Esophagus muscularis mucosa (tissue), 4 donors: Measurements from ENCODE around the gene CYBA. TPM values are rescaled to one million over a fixed set of nuclear protein-coding genes. Genes with fewer than 3 reads are reported as not detected.

Experiments
- DNase-seq: peaks from one replicate; pipeline ENCODE4 v3.0.0-alpha.2; 2017; ENCODE audit errors: extremely low spot score
- H3K27ac ChIP-seq, 4 donors: fragments of 200-600 bp; sonication (generic); replicated peaks in 1 of 4; 1 replicate in 3 of 4; 2 replicates in 1 of 4; pipeline ENCODE4 v1.5.1; 2016 to 2019; ENCODE audit warnings: mild to moderate bottlenecking in 1 of 4
- H3K27me3 ChIP-seq, 4 donors: fragments of 200-600 bp; sonication (generic); one replicate each; pipeline versions ENCODE4 v1.5.1 to v1.6.0; 2016 to 2019
- H3K36me3 ChIP-seq, 4 donors: fragments of 200-600 bp; sonication (generic); one replicate each; pipeline ENCODE4 v1.5.1; 2016 to 2019
- H3K4me1 ChIP-seq, 4 donors: fragments of 200-600 bp; sonication (generic); one replicate each; pipeline ENCODE4 v1.5.1; 2016 to 2019
- H3K4me3 ChIP-seq, 4 donors: fragments of 200-600 bp; sonication (generic); 1 replicate in 2 of 4; 2 replicates in 2 of 4; pipeline ENCODE4 v1.5.1; 2016 to 2019; ENCODE audit warnings: mild to moderate bottlenecking in 4 of 4, moderate library complexity in 1 of 4
- H3K9me3 ChIP-seq, 4 donors: fragments of 200-600 bp; sonication (generic); 1 replicate in 3 of 4; 2 replicates in 1 of 4; pipeline ENCODE4 v1.5.1; 2016 to 2019
- CTCF ChIP-seq, 3 experiments: fragments of 200-600 bp in 2 of 3; fragments of 450-650 bp in 1 of 3; sonication (generic) in 2 of 3; IDR thresholded peaks; one replicate each; pipeline ENCODE4 v1.5.1; 2017 to 2019; ENCODE audit warnings: antibody characterized with exemption in 3 of 3, mild to moderate bottlenecking in 2 of 3, moderate library complexity in 1 of 3
- EP300 ChIP-seq: sonication (generic); formaldehyde crosslinking; IDR thresholded peaks from one replicate; pipeline ENCODE4 v1.6.1; 2017; ENCODE audit warnings: antibody characterized with exemption
- POLR2A ChIP-seq: fragments of 450-650 bp; IDR thresholded peaks from one replicate; pipeline ENCODE4 v1.6.1; 2017; ENCODE audit warnings: antibody characterized with exemption, moderate library complexity, mild to moderate bottlenecking, low read depth
- POLR2AphosphoS5 ChIP-seq, 2 donors: sonication (generic); formaldehyde crosslinking; IDR thresholded peaks; one replicate each; pipeline ENCODE4 v1.6.1; 2017; ENCODE audit warnings: antibody characterized with exemption in 2 of 2
- WGBS: methylation state at CpG from one replicate; pipeline ENCODE4 v1.1.5; 2018; 5-methylcytosine and 5-hydroxymethylcytosine counted together
- intact Hi-C: fragments of 100-400 bp; cut with DNase I; formaldehyde crosslinking; loops from one replicate; pipeline ENCODE4 v1.15.1; 2023
- total RNA-seq, 4 donors: library from RNA; depleted of rRNA; stranded (reverse); fragments of >200 nt; gene quantifications; one replicate each; pipeline versions ENCODE4 v1.1.0 to v1.2.1, GENCODE V29; 2016

Gene CYBA
- total RNA-seq, 4 donors from 2014 or later = 46.5 to 156 (median 99.2) TPM

- no peaks in the 10 kb centered on the region for H3K9me3 ChIP-seq
- no peak for TF ChIP-seq CTCF (IDR thresholded peaks at IDR 0.05)
- no peak for TF ChIP-seq POLR2A
- peaks cover 9 to 20% (median 18%) of the 10 kb centered on the region in 4 donors for H3K4me1 ChIP-seq
- WGBS = 94% methylated on average over 40 of the region's 50 CpGs
- H3K27me3 ChIP-seq = peaks cover 0 to 28% (median 0%) of the 10 kb centered on the region in 4 donors
- peaks cover 5 to 68% (median 51%) of the 10 kb centered on the region in 4 donors for H3K36me3 ChIP-seq
- H3K27ac ChIP-seq = no peak overlapping the region
- DNase-seq = no peak
- intact Hi-C loops = no loop called here
- no peak overlapping the region for H3K4me3 ChIP-seq
Measured at GRCh38 chr16:88655053-88655732, 4.3 kb upstream of the CYBA start.

GRCh38 chr16:88654363-88655052, 3.7 kb upstream of the CYBA start:
- WGBS = 86% methylated on average over 11 of the region's 28 CpGs
- Histone ChIP-seq H3K36me3 (peaks cover 5 to 68% (median 51%) of the 10 kb centered on the region in 4 donors), H3K4me3 (no peak overlapping the region), H3K4me1 (peaks cover 15 to 26% (median 24%) of the 10 kb centered on the region in 4 donors), H3K27ac (no peak overlapping the region), H3K27me3 (peaks cover 0 to 28% (median 0%) of the 10 kb centered on the region in 4 donors), H3K9me3 (no peaks in the 10 kb centered on the region)
- DNase-seq = no peak
- TF ChIP-seq POLR2A (no peak), EP300 (no peak), POLR2AphosphoS5 (IDR thresholded peaks at IDR 0.05) (no peak), CTCF (IDR thresholded peaks at IDR 0.05) (no peak)
- intact Hi-C loops = no loop called here

- no peak for DNase-seq
- Histone ChIP-seq H3K9me3 (no peaks in the 10 kb centered on the region), H3K4me1 (peaks cover 15 to 30% (median 26%) of the 10 kb centered on the region in 4 donors), H3K27me3 (peaks cover 0 to 28% (median 0%) of the 10 kb centered on the region in 4 donors), H3K4me3 (no peak overlapping the region), H3K27ac (no peak overlapping the region), H3K36me3 (peaks cover 5 to 63% (median 51%) of the 10 kb centered on the region in 4 donors)
- intact Hi-C loops = no loop called here
- WGBS = 85% methylated on average over 32 of the region's 32 CpGs
- no peak for TF ChIP-seq CTCF (IDR thresholded peaks at IDR 0.05)
- TF ChIP-seq POLR2AphosphoS5 (IDR thresholded peaks at IDR 0.05) = no peak
- no peak for TF ChIP-seq EP300
- TF ChIP-seq POLR2A = no peak
Measured at GRCh38 chr16:88653596-88654362, 2.9 kb upstream of the CYBA start.

DNA sequence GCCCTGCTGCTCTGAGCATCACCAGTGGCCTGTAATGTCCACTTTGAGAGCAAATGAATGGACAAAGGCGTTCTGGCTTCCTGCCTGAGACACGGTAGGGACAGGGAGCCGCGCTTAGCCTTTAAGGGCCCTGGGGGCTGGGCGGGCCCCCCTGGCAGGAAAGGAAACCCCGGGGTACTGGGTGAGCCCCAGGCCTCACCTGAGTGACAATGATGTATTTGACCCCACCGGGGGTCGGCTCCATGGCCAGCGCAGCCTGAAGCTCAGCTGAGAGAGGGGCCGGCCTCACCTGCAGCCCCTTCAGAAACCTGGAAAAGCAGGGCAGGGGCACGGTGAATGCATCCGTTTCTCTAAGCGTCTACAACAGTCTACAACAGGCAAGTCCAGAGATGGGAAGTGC, 2.2 kb upstream of the CYBA start:
- peaks cover 5 to 61% (median 48%) of the 10 kb centered on the region in 4 donors for H3K36me3 ChIP-seq
- DNase-seq = no peak
- peaks cover 0 to 28% (median 0%) of the 10 kb centered on the region in 4 donors for H3K27me3 ChIP-seq
- no peak overlapping the region for H3K4me3 ChIP-seq
- TF ChIP-seq POLR2A (no peak), EP300 (no peak), POLR2AphosphoS5 (IDR thresholded peaks at IDR 0.05) (no peak), CTCF (IDR thresholded peaks at IDR 0.05) (no peak)
- 96% methylated on average over 6 of the region's 13 CpGs for WGBS
- intact Hi-C loops = no loop called here
- H3K4me1 ChIP-seq = peaks cover 15 to 30% (median 26%) of the 10 kb centered on the region in 4 donors
- H3K27ac ChIP-seq = no peak overlapping the region
- no peaks in the 10 kb centered on the region for H3K9me3 ChIP-seq
